Stimulated activated naive CD8-positive, alpha-beta T cell treated with anti-CD3 and anti-CD28 coated beads, Interleukin-15, Interleukin-2, amounts not matched to agents 100 ng/mL and 50 ng/mL, for 24 hours (primary cell): Measurements from ENCODE around the gene ZBTB20.

Experiments used
- H3K27ac Mint-ChIP-seq: one replicate; pipeline ENCODE4 v1.8.0; 2021; ENCODE audit warnings: mild to moderate bottlenecking, mixed read lengths
- H3K27me3 Mint-ChIP-seq: one replicate; pipeline ENCODE4 v1.8.0; 2021; ENCODE audit warnings: mixed read lengths
- H3K36me3 Mint-ChIP-seq: one replicate; pipeline ENCODE4 v1.8.0; 2021; ENCODE audit warnings: low read depth, mixed read lengths
- H3K4me1 Mint-ChIP-seq: one replicate; pipeline ENCODE4 v1.8.0; 2021; ENCODE audit warnings: low read depth, mixed read lengths
- H3K4me3 Mint-ChIP-seq: one replicate; pipeline ENCODE4 v1.8.0; 2021; ENCODE audit warnings: mild to moderate bottlenecking, mixed read lengths
- H3K9me3 Mint-ChIP-seq: one replicate; pipeline ENCODE4 v1.8.0; 2021; ENCODE audit warnings: mixed read lengths

ZBTB20 gene

GRCh38 chr3:114764056-114764492, 383.0 kb downstream of the ZBTB20 start:
- Mint-ChIP-seq H3K27ac (no peak overlapping the region), H3K4me1 (peaks cover 14% of the 10 kb centered on the region), H3K27me3 (no peaks in the 10 kb centered on the region), H3K4me3 (no peak overlapping the region), H3K36me3 (peaks cover 3% of the 10 kb centered on the region), H3K9me3 (no peaks in the 10 kb centered on the region)

- peaks cover under 1% of the 10 kb centered on the region for H3K36me3 Mint-ChIP-seq
- no peak overlapping the region for H3K27ac Mint-ChIP-seq
- H3K27me3 Mint-ChIP-seq: no peaks in the 10 kb centered on the region
- H3K4me1 Mint-ChIP-seq: peaks cover 14% of the 10 kb centered on the region
- no peak overlapping the region for H3K4me3 Mint-ChIP-seq
- H3K9me3 Mint-ChIP-seq: no peaks in the 10 kb centered on the region
Measured at GRCh38 chr3:114762144-114762543, 384.9 kb downstream of the ZBTB20 start.

- H3K36me3 Mint-ChIP-seq: no peaks in the 10 kb centered on the region
- H3K9me3 Mint-ChIP-seq: no peaks in the 10 kb centered on the region
- H3K4me1 Mint-ChIP-seq: peaks cover 24% of the 10 kb centered on the region
- H3K4me3 Mint-ChIP-seq: no peak overlapping the region
- H3K27me3 Mint-ChIP-seq: no peaks in the 10 kb centered on the region
- no peak overlapping the region for H3K27ac Mint-ChIP-seq
Measured at GRCh38 chr3:114760679-114761078, 386.4 kb downstream of the ZBTB20 start.

GRCh38 chr3:114758831-114759699, 388.0 kb downstream of the ZBTB20 start:
- Mint-ChIP-seq H3K9me3 (no peaks in the 10 kb centered on the region), H3K4me1 (peaks cover 20% of the 10 kb centered on the region)

GRCh38 chr3:114756506-114757279, 390.4 kb downstream of the ZBTB20 start:
- Mint-ChIP-seq H3K27ac (no peak overlapping the region), H3K27me3 (no peaks in the 10 kb centered on the region), H3K9me3 (no peaks in the 10 kb centered on the region), H3K36me3 (no peaks in the 10 kb centered on the region), H3K4me3 (no peak overlapping the region), H3K4me1 (peaks cover 18% of the 10 kb centered on the region)

More at GRCh38 chr3:114758831-114759699, 388.0 kb downstream of the ZBTB20 start:
- no peak overlapping the region for H3K4me3 Mint-ChIP-seq
- no peaks in the 10 kb centered on the region for H3K36me3 Mint-ChIP-seq
- H3K27me3 Mint-ChIP-seq: no peaks in the 10 kb centered on the region
- H3K27ac Mint-ChIP-seq: no peak overlapping the region

- no peaks in the 10 kb centered on the region for H3K9me3 Mint-ChIP-seq
- peaks cover 20% of the 10 kb centered on the region for H3K4me1 Mint-ChIP-seq
- peak overlapping the region; percentile 71 for H3K27ac Mint-ChIP-seq
- H3K36me3 Mint-ChIP-seq: no peaks in the 10 kb centered on the region
- H3K4me3 Mint-ChIP-seq: peak overlapping the region; percentile 79
- no peaks in the 10 kb centered on the region for H3K27me3 Mint-ChIP-seq
Measured at GRCh38 chr3:114746502-114746901, 400.6 kb downstream of the ZBTB20 start.

GRCh38 chr3:114745322-114746240, 401.5 kb downstream of the ZBTB20 start:
- Mint-ChIP-seq H3K9me3 (no peaks in the 10 kb centered on the region), H3K4me1 (peaks cover 20% of the 10 kb centered on the region), H3K27ac (peak overlapping the region; percentile 71), H3K27me3 (no peaks in the 10 kb centered on the region), H3K4me3 (no peak overlapping the region), H3K36me3 (no peaks in the 10 kb centered on the region)

GRCh38 chr3:114743746-114744485, 403.2 kb downstream of the ZBTB20 start:
- Mint-ChIP-seq H3K4me1 (peaks cover 20% of the 10 kb centered on the region), H3K36me3 (no peaks in the 10 kb centered on the region), H3K9me3 (no peaks in the 10 kb centered on the region), H3K27ac (no peak overlapping the region), H3K4me3 (no peak overlapping the region), H3K27me3 (no peaks in the 10 kb centered on the region)

GRCh38 chr3:114741066-114741465, 406.0 kb downstream of the ZBTB20 start:
- no peak overlapping the region for H3K27ac Mint-ChIP-seq
- H3K4me1 Mint-ChIP-seq: peaks cover under 1% of the 10 kb centered on the region
- H3K4me3 Mint-ChIP-seq: no peak overlapping the region
- no peaks in the 10 kb centered on the region for H3K9me3 Mint-ChIP-seq
- H3K36me3 Mint-ChIP-seq: peaks cover 6% of the 10 kb centered on the region
- no peaks in the 10 kb centered on the region for H3K27me3 Mint-ChIP-seq

- Mint-ChIP-seq H3K36me3 (peaks cover 6% of the 10 kb centered on the region), H3K9me3 (no peaks in the 10 kb centered on the region), H3K4me3 (no peak overlapping the region), H3K4me1 (no peaks in the 10 kb centered on the region), H3K27ac (no peak overlapping the region), H3K27me3 (no peaks in the 10 kb centered on the region)
Measured at GRCh38 chr3:114739627-114740026, 407.5 kb downstream of the ZBTB20 start.

GRCh38 chr3:114732353-114732752, 414.7 kb downstream of the ZBTB20 start:
- no peaks in the 10 kb centered on the region for H3K27me3 Mint-ChIP-seq

GRCh38 chr3:114730397-114730796, 416.7 kb downstream of the ZBTB20 start:
- no peaks in the 10 kb centered on the region for H3K27me3 Mint-ChIP-seq
- no peaks in the 10 kb centered on the region for H3K9me3 Mint-ChIP-seq
- peaks cover 9% of the 10 kb centered on the region for H3K4me1 Mint-ChIP-seq
- peaks cover 4% of the 10 kb centered on the region for H3K36me3 Mint-ChIP-seq
- no peak overlapping the region for H3K27ac Mint-ChIP-seq
- H3K4me3 Mint-ChIP-seq: no peak overlapping the region

More at GRCh38 chr3:114732353-114732752, 414.7 kb downstream of the ZBTB20 start:
- Mint-ChIP-seq H3K27ac (no peak overlapping the region), H3K4me1 (peaks cover 5% of the 10 kb centered on the region), H3K4me3 (no peak overlapping the region), H3K36me3 (peaks cover 7% of the 10 kb centered on the region), H3K9me3 (no peaks in the 10 kb centered on the region)

- Mint-ChIP-seq H3K27me3 (no peaks in the 10 kb centered on the region), H3K36me3 (peaks cover 4% of the 10 kb centered on the region), H3K4me3 (no peak overlapping the region), H3K9me3 (no peaks in the 10 kb centered on the region), H3K4me1 (peaks cover 13% of the 10 kb centered on the region), H3K27ac (no peak overlapping the region)
Measured at GRCh38 chr3:114727373-114727772, 419.7 kb downstream of the ZBTB20 start.

GRCh38 chr3:114725966-114726365, 421.1 kb downstream of the ZBTB20 start:
- Mint-ChIP-seq H3K36me3 (peaks cover 4% of the 10 kb centered on the region), H3K27ac (no peak overlapping the region), H3K9me3 (no peaks in the 10 kb centered on the region), H3K27me3 (no peaks in the 10 kb centered on the region), H3K4me1 (peaks cover 27% of the 10 kb centered on the region), H3K4me3 (no peak overlapping the region)
